ENCODE data around the gene SNX2. TPM values are rescaled to one million over a fixed set of nuclear protein-coding genes. Genes with fewer than 3 reads are reported as not detected.

Gene SNX2
- total RNA-seq, 4 donors from 2014 or later: 82.3 to 102 (median 93.1) TPM

DNA sequence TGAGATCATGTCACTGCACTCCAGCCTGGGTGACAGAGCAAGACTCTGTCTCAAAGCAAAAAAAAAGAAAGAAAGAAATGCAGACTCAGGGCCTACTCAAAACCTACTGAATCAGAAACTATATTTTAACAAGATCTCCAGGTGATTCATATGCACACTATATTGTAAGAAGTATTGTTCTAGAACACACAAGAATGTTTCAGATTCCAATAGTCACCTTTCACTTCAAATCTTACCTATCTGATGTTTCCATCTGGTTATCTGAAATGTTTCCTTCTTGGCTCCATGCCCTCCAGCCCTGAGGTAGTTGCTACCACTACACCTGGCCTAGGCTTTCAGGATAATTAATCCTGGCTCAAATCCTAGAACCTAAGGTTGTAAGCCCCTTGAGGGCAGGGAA lies 36.8 kb upstream of the SNX2 start:
- no peaks in the 10 kb centered on the region for H3K9me3 ChIP-seq
- H3K27ac ChIP-seq: no peak overlapping the region
- no peak overlapping the region for H3K4me3 ChIP-seq
- TF ChIP-seq, protein P1, sequence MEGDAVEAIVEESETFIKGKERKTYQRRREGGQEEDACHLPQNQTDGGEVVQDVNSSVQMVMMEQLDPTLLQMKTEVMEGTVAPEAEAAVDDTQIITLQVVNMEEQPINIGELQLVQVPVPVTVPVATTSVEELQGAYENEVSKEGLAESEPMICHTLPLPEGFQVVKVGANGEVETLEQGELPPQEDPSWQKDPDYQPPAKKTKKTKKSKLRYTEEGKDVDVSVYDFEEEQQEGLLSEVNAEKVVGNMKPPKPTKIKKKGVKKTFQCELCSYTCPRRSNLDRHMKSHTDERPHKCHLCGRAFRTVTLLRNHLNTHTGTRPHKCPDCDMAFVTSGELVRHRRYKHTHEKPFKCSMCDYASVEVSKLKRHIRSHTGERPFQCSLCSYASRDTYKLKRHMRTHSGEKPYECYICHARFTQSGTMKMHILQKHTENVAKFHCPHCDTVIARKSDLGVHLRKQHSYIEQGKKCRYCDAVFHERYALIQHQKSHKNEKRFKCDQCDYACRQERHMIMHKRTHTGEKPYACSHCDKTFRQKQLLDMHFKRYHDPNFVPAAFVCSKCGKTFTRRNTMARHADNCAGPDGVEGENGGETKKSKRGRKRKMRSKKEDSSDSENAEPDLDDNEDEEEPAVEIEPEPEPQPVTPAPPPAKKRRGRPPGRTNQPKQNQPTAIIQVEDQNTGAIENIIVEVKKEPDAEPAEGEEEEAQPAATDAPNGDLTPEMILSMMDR (IDR thresholded peaks at IDR 0.05): no peak
- TF ChIP-seq POLR2AphosphoS5 (IDR thresholded peaks at IDR 0.05) (no peak), POLR2A (IDR thresholded peaks at IDR 0.05) (no peak), EP300 (IDR thresholded peaks at IDR 0.05) (no peak)
- no peak for ATAC-seq
- H3K4me1 ChIP-seq: peaks cover 0 to 11% (median 2%) of the 10 kb centered on the region in 3 donors
- no peaks in the 10 kb centered on the region for H3K36me3 ChIP-seq
- H3K27me3 ChIP-seq: no peaks in the 10 kb centered on the region

DNA sequence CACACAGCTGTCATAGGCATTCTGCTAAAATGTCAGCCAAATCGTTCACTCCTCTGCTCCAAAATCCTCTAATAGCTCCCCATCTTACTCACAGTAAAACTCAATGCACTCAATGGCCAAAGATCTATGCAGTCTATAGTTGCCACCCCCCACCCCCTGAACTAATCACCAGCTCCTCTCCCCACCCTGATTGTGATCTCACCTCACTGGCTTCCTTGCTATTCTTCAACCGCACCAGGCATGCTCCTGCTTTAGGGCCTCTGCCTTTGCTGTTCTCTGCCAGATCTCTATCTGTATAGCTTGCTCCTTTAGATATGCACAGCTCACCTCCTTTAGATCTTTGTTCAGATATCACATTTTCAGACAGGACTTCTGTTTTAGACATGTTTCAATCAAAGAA lies 33.2 kb upstream of the SNX2 start:
- Histone ChIP-seq H3K27me3 (no peaks in the 10 kb centered on the region), H3K4me3 (no peak overlapping the region), H3K36me3 (no peaks in the 10 kb centered on the region), H3K9me3 (no peaks in the 10 kb centered on the region), H3K27ac (no peak overlapping the region), H3K4me1 (peaks cover 0 to 5% (median 0%) of the 10 kb centered on the region in 3 donors)
- no peak for ATAC-seq
- 52 to 89% methylated on average over 2 of the region's 2 CpGs for WGBS, 2 donors (ENCODE audit: low coverage in 1 of 2)
- TF ChIP-seq POLR2A (IDR thresholded peaks at IDR 0.05) (no peak), EP300 (IDR thresholded peaks at IDR 0.05) (no peak), POLR2AphosphoS5 (IDR thresholded peaks at IDR 0.05) (no peak)
- TF ChIP-seq, protein P1 (IDR thresholded peaks at IDR 0.05): no peak

DNA sequence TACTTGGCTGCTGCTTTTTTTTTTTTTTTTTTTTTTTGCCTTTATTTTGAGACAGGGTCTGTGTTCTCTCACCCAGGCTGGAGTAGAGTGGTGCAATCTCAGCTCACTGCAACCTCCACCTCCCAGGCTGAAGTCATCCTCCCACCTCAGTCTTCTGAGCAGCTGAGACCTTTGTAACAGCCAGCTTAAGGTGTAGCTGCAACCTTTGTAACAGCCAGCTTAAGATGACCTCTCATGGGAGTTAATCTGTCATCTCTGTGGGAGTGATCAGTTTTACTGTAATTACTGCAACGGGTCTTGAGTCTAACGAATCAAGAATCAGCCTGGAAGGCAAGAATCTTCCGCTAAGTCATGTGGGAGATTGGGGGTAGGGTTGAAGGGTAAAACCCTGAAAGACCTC lies 31.6 kb upstream of the SNX2 start:
- no peaks in the 10 kb centered on the region for H3K4me1 ChIP-seq
- H3K27ac ChIP-seq: no peak overlapping the region
- no peak for ATAC-seq
- WGBS, 2 donors (ENCODE audit: low coverage in 1 of 2): 64% methylated on average over 3 of the region's 3 CpGs; no CpG with 5 or more reads in 1 of the 2 donors
- no peak overlapping the region for H3K4me3 ChIP-seq
- H3K27me3 ChIP-seq: no peaks in the 10 kb centered on the region
- TF ChIP-seq POLR2AphosphoS5 (IDR thresholded peaks at IDR 0.05): no peak
- TF ChIP-seq POLR2A (IDR thresholded peaks at IDR 0.05): no peak
- TF ChIP-seq EP300 (IDR thresholded peaks at IDR 0.05): no peak
- TF ChIP-seq, protein P1 (IDR thresholded peaks at IDR 0.05): no peak
- H3K9me3 ChIP-seq: no peaks in the 10 kb centered on the region
- no peaks in the 10 kb centered on the region for H3K36me3 ChIP-seq

DNA sequence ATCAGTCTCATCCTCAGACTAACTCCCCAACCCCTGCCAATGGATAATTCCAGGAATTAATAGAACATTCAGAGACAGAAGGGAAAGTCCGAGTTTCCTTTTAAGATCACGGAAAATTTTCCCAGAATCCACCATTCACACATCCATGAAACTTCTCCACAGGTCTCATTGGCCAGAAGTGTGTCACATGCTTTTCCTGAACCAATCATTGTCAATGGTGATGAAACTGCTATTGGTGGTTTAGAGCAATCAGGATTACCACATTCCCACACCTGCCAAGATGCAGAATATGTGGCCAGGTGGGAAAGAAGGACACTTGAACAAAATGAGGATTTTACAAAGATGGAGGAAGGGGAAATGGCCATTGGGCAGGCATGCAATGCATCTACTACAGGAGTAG lies 29.3 kb upstream of the SNX2 start:
- Histone ChIP-seq H3K9me3 (no peaks in the 10 kb centered on the region), H3K36me3 (no peaks in the 10 kb centered on the region), H3K4me1 (no peaks in the 10 kb centered on the region), H3K27me3 (no peaks in the 10 kb centered on the region), H3K27ac (no peak overlapping the region), H3K4me3 (no peak overlapping the region)
- no peak for ATAC-seq
- 88% methylated on average over 2 of the region's 2 CpGs; no CpG with 5 or more reads in 1 of the 2 donors for WGBS, 2 donors (ENCODE audit: low coverage in 1 of 2)
- TF ChIP-seq EP300 (IDR thresholded peaks at IDR 0.05): no peak
- no peak for TF ChIP-seq POLR2A (IDR thresholded peaks at IDR 0.05)
- TF ChIP-seq, protein P1 (IDR thresholded peaks at IDR 0.05): no peak
- no peak for TF ChIP-seq POLR2AphosphoS5 (IDR thresholded peaks at IDR 0.05)

DNA sequence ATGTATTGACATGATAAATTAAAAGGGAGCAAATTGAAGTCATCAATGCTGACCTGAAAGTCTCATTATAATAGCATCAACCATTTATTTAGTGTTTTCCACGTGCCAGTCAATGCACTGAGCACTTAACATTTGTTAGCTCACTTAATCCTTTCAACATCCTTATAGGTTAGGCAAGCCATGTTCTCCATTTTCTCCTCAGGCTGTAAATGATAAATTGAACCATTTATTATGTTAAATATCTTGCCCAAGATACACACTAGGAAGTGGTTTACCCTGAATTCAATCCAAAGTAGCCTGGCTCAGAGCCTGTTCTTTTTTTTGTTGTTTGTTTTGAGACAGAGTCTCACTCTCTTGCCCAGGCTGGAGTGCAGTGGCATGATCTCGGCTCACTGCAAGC lies 25.0 kb upstream of the SNX2 start:
- Histone ChIP-seq H3K27me3 (no peaks in the 10 kb centered on the region), H3K9me3 (no peaks in the 10 kb centered on the region), H3K36me3 (no peaks in the 10 kb centered on the region), H3K27ac (no peak overlapping the region), H3K4me3 (no peak overlapping the region), H3K4me1 (no peaks in the 10 kb centered on the region)
- TF ChIP-seq EP300 (IDR thresholded peaks at IDR 0.05) (no peak), POLR2AphosphoS5 (IDR thresholded peaks at IDR 0.05) (no peak), POLR2A (IDR thresholded peaks at IDR 0.05) (no peak)
- TF ChIP-seq, protein P1 (IDR thresholded peaks at IDR 0.05): no peak
- 67 to 80% methylated on average over 1 to 2 of the region's 2 CpGs for WGBS, 2 donors (ENCODE audit: low coverage in 1 of 2)
- no peak for ATAC-seq
